ENCODE data around the gene PXMP2.

The PXMP2 gene

DNA sequence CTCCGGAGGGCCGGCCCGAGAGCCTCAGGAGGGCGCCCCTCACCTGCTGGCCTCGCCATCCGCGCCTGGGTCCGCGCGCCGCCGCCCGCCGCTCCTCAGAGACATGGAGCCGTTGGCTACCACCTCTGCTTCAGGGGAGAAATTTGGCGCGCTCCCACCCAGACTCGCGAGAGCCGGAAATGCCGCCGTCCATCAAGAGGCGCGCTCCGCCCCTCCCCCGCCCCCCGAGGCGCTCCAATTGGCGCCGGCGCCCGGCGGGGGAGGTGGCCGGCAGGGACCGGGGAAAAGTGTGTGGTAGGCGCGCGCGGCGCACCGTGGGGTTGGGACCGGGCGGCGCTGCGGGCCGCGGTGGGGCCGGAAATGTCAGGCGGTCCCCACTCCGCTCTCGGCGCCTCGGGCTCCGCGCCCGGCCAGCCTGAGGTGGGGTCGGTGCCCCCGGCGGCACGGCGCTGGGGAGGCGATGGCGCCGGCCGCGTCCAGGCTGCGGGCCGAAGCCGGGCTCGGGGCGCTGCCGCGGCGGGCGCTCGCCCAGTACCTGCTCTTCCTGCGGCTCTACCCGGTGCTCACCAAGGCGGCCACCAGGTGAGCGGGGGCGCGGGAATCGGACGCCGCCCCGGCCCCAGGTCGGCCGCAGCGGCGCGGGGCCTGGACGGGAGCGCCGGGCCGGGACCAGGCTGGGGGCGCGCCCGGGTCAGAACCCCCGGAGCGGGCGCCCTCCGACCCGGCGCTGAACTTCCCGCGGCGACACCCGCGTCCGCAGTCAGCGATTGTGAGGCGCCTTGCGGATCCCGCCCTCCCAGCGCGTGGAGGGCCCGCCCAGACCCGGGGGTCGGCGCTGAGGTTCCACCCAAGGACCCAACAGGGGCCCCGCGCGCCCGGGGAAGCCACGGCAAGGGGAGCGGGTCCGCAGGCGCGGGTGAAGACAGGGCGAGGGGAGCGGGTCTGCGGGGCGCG is at the start of gene PXMP2, which contains the start of gene POLE:
Gene PXMP2, plus strand, starts transcription at position 377 of the 954 bp plus-strand sequence. Its CDS starts 84 bp downstream, at position 461.
Gene POLE, minus strand, starts transcription at position 132 of the 954 bp plus-strand sequence. Its CDS starts 27 bp downstream, at position 105.
- peak; percentile 88 to 94 (median 89) for DNase-seq (ENCODE audit: low read depth in 2 of 3, low spot score in 1 of 3)

DNA sequence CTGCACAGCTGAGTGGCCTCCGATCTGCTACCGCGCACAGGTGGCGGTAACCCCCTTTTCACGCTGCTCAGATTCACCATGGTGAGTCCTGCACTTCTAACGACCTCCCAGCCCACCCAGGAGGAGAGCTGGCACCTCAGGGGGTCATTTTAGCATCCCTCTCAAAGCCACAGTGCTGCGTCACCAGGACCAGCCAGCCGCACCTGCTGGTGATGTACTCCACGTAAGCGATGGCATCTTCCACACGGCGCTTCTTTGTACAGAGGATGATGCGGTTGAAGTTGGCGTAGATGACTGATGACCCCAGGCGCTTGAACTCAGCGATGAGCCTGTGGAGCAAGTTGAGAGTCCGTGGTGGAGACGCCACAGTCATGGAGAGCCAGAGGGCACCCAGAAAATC is 49.6 kb upstream of the PXMP2 start:
- no peak for DNase-seq (ENCODE audit: low read depth in 2 of 3, low spot score in 1 of 3)

DNA sequence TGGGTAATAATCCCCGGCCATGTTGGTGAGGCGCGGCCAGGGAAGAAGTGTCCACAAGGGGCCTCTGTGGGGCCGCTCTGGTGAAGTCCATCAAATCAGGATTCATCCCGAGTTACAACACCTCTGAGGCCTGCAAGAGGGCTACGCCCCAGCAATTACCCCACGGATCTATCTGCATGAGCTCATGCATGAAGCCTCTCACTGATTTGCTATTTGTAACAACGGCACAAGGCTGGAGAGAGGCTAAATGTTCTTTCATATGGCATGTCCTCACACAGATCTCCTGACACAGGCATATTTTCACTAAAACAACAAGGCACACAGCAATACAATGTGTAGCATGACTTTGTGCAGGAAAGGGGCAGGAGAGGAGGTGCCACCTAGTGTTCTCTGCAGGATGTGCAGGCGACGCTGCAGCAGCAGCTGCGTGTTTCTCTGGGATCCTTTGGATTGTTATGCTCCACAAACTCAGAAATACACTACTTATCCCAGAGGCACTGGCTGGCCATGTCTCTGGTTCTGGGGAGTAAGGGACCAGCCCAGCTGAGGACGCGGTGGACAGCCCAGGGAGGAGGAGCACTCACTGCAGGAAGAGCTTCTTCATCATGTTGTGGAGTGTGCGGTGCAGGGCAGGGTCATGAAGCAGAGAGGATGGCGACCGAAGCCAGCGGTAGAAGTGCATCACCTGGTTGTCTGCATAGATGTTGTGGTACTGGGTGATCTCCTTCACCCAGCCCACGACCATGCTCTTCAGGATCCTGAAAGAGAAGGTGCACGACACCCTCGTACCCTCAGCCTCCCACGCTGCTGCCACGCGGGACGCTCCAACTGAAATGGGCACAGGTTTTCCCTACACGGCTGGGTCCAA is 48.6 kb upstream of the PXMP2 start:
- no peak for DNase-seq (ENCODE audit: low read depth in 2 of 3, low spot score in 1 of 3)

DNA sequence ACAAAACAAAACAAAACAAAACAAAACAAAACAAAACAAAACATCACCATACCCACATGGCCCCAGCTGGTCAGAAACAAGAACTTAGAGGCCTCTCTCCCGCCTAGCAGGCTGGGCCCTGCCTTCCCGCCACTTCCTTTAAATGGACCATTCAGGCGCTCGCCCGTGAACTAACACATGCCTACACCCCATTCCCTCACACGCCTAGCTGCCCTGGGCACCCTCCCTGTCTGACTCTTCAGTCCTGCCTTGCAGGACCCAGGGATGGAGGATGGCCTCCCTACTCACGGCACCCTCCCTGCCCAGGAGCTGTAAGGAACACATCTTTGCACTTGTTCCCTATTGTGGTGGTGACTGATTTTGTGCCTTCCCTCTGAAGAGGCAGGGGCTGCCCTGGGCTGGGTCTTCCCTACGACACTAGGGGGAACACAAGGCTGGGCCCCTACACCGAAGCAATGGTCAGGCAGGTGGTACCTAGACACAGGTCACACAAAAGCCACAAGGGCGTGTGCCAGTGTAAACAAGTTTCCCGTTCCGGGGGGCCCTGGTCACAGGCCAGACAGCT is 47.3 kb upstream of the PXMP2 start:
- DNase-seq (ENCODE audit: low read depth in 2 of 3, low spot score in 1 of 3): no peak

DNA sequence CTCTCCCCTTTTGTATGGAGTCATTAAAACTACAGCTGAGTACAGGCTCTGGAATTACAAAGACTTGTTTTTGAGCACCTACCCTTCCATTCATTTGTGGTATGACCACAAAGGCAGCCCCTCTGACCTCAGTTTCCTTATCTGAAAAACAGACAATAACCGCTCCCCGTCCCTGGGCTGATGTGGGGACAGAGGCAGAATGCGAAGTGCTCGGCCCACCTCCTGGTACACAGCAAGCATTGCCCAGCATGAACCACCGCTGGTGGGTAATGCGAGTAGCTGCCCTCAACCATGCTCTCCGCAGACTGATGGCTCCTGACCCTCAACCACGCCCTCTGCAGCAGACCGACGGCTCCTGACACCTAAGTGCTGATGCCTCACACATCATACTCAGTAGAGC is 46.5 kb upstream of the PXMP2 start:
- DNase-seq (ENCODE audit: low read depth in 2 of 3, low spot score in 1 of 3): no peak

DNA sequence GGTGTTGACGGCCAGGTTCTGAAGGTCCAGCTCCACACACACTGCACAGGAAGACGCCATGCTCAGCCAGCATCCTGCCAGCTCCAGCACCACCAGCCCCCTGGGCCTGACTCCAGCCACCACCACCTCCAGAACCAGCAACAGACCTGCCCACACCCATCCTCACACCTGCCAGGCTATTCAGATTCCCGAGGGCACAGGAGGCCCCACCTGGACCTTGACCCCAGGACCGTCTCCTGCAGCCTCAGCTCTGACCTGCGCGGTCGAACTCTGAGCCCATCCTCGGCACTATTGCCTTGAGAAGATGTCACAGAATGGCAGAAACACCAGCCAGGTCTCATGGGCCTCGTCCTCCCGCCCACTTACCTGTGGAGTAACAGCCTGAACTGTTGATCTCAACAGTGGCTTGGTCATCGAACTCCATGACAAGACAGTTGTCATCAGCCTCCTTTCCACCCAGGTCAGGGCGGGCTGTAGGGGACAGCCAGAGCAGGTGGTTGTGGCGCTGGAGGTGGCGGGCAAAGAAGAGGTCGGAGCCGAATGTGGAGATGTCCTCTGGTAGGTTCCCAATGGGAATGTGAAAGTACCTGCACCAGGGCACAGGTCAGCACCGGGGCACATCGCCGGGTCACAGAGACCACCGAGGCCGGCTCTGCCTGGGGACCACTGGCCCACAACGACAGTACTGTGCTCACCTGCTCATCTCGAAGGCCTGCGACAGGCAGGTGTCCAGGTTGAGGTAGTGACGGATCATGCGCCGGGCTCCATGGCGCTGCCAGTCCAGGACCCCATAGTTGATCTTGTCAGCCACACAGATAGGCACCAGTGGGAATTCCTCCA is 45.4 kb upstream of the PXMP2 start:
- DNase-seq (ENCODE audit: low read depth in 2 of 3, low spot score in 1 of 3): no peak

DNA sequence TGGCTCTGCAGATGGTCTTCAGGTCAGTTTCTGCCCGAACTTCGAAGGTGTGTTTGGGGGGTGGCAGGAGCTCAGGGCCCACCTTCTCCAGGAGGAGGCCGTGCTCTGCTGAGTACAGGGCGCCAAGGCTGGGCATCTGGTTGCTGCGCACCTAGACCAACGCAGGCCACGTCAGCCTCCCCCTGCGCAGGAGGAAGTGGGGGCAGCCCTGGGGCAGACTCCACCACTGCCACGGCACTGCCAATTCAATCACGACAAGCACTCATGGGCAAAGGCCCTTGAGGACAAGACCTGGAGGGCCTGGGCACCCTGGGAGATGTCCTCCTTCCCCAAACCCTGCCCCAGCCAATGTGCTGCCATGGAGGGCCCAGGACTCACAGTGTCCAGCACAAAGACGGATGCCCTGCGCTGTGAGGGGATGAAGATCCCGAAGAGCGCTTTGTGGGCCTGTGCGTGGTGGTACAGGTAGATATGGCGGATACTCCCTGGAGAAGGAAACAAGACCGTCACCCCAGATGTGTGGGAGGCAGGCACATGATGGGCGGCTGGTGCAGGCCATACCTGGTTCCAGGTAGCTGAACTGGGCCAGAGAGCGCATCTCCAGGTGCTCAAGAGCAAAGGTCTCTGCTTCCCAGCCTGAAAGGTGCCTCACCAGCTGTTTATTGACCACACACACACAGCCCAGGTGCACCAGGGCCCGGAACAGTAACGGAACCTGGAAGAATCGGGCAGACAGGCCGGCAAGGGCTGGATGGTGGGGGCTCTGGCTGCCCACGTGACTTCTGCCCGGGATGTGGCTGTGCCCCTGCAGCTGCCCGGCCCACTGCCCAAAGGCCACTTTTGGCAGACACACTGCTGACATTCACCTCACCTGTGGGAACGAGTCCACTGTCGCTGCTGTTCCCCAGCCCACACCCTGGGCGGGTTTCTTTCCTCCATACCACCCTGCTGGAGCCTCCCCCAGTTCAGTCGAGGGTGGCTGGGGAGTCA is 44.2 kb upstream of the PXMP2 start:
- DNase-seq (ENCODE audit: low read depth in 2 of 3, low spot score in 1 of 3): no peak

DNA sequence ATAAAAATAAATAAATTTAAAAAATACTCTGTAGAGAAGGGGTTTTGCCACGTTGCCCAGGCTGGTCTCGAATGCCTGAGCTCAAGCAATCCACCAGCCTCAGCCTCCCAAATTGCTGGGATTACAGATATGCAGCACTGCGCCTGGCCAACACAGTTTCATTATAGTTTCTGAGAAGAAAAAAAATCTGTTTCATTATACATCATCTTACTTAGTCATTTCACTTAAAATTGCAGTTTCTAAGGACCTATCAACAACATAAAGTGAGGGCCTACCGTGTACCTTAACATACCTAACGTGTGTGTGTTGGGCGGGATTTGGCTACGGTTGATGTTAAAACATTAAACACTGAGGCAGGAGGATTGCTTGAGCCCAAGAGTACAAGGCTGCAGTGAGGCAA is 40.5 kb upstream of the PXMP2 start:
- no peak for DNase-seq (ENCODE audit: low read depth in 2 of 3, low spot score in 1 of 3)

DNA sequence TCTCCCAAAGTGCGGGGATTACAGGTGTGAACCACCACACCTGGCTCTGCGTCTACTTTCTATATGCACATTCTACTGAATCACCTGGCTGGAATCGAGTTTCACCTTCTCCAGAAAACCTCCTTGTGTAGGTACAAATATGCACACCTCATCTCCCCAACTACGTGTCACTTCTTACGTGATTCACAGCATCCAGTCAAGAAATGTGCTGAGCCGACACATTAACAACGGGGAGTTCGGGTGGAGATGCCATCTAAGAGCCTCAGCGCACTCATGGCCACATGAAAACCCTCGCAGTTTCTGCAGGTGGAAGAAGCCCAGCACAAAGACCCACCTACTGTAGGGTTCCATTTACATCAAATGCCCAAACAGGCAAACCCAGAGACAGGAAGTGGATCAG is 39.5 kb upstream of the PXMP2 start:
- no peak for DNase-seq (ENCODE audit: low read depth in 2 of 3, low spot score in 1 of 3)

DNA sequence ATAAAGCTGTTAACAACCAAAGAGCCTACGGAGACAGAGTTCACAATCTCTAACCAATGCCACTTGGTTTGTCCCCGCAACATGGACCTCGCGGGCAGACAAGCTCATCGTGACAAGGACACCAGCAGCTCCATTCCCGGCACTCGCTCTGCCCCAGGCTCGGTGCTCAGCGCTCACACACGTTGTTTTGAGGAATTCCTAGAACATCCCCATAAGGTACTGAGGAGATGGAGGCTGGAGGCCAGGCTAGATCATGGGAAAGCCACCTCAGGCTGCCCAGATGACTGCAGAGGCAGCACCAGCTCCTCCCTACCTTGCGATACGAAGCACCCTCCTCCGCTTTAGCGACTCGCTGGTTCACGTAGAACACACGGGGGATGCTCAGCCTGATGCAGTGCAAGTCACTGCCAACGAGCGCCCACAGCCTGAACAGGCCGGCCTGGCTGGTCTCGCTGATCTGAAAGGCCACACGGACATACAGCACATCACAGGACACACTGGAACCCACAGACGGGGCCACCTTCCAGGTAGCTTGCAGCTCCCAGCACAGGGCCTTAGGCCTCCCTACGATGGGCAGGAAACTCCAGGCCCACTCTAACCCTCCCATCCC is 38.7 kb upstream of the PXMP2 start:
- DNase-seq (ENCODE audit: low read depth in 2 of 3, low spot score in 1 of 3): no peak

DNA sequence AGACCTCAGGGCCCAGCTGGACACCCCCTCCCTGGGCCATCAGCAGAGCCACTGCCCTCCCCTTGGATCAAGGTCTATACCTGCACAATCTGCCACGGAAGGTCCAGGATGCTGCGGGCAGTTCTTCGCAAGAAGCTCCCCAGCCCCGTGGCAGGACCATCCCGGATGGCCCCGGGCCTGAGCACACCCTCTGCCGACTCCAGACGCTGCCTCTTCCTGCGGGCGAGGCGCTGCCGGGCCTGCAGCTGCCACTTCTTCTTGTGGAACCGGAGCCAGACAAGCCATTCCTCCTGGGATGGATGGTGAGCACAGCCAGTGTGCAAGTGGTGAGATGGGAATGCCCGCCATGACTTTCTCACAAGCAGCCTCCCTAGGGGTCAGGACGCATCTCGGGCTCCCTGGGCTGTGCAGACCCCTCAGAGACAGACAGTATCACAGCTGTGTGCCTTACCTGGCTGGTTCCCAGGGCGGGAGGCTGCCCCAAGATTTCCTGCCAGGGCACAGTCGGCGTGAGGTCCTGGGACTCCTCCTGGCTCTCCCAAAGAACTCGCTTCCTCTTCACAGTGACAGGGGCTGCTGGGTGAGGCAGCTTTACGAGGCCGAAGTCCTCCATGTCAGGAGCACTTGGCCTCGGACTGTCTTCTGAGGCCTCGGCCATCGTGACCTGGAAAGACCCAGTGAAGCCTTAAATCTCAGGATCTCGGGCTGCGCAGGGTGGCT is 38.0 kb upstream of the PXMP2 start:
- DNase-seq (ENCODE audit: low read depth in 2 of 3, low spot score in 1 of 3): no peak

DNA sequence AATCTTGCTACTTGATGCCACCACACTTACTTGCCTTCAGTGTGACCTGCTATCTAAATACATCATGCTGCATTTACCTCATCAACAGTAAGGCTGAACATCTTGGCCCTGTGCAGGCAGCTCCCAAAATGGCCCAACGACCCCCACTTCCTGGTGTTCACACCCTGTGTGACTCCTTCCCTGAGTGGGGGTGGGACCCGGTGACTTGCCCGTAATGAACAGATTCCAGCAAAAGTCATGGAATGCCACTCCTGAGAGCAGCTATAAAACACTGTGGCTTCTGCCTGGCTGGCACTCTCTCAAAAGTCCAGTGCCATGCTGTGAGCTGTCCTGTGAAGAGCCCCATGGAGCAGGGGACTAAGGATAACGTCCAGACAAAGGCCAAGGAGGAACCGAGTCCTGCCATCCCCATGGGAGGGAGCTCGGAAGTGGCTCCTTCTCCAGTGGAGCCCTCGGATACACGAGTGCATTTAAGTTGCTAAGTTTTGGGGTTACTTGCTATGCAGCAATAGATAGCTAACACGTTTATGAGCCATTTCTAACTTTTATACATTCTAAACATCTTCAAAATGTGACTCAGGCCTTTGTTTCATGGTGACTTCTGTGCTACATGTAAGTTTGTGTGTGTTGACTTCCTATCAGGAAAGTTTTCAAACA is 35.8 kb upstream of the PXMP2 start:
- DNase-seq (ENCODE audit: low read depth in 2 of 3, low spot score in 1 of 3): no peak

DNA sequence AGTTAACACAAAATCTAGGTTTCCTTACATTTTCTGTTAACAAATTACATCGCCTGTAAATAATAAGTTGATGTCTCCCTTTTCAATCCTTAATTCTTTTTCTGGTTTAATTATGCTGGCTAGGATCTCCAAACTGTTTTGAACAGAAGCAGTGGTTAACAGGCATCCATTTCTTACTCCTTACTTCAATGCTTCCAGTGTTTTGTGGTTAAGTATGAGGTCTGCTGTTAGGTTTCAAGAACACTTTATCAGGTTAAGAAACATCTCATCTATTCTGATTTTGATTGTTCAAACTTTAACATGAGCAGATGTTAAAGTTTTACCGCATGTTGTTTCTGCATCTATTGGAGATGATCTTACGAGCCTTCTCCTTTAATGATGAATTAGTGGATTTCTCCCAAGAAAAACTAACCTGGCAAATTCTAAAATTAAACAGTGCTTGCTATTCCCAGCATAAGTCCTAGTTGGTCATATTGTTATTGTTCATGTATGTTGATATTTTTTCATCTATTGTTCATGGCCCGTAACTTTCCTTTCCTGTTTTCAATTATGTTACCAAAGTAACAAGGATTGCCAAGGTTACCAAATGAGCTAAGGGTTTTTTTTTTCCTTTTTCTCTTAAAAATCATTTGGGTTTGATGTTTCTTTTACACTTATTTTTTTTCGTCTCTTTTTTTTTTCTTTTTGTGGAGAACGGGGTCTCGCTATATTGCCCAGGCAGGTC is 33.7 kb upstream of the PXMP2 start:
- no peak for DNase-seq (ENCODE audit: low read depth in 2 of 3, low spot score in 1 of 3)

DNA sequence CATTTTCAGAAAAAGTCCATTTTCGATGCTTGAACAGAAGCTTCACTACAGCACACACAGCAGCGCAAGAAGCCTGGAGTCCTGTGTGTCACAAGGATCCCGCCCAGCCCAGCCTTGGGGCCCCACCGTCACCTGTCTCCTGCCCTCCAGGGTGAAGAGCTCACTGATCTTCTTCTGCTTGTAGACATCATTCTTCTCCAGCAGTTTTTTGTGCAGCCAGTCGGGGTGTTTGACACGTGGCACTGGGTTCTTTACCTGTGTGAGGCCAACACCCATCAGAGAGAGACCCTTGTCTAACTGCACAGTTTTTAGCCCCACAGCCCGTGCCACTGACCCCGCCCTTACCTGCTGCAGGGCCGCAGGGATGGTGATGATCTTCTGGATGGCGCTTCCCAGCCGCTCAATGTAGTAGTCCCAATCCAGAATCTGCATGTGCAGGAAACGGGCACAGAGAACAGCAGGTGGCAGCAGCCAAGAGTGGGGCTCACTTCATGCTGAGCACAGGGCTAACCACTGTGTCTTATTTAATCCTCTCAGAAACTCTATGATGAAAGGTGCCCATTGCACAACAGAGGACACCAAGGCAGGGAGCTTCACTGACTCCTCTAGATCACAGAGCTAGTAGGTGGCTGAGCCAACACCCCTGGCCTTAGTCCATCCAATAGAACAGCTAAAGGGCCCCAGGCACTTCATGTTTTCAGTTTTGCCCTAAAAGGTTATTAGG is 30.2 kb upstream of the PXMP2 start:
- DNase-seq (ENCODE audit: low read depth in 2 of 3, low spot score in 1 of 3): no peak

DNA sequence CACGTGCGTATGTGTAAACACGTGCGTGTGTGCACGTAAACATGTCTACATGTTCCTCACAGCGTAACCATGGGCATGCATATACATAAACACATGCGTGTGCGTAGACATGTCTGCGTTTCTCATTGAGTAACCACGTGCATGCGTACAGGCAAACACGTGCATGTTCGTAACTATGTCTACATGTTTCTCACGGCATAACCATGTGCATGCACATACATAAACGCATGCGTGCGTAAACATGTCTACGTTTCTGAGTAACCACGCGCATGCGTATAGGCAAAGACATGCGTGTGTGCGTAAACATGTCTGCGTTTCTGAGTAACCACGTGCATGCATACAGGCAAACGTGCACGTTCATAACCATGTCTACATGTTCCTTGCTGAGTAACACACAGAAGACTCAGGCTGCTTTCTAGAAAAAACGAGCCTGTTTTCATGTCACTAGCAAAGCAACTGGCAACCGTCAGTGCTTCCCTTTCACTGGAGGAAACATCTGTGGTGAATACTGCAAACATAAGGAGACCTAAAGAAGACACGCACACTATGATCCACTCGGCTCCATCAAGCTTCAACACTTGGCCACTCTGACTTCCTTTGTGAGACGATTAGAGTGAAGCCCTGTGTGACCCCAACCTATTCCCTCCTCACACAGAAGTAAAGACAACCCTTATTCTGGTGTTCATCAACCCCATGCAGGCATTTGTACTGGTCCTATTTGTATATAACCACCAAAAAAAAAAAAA is 29.1 kb upstream of the PXMP2 start:
- no peak for DNase-seq (ENCODE audit: low read depth in 2 of 3, low spot score in 1 of 3)

DNA sequence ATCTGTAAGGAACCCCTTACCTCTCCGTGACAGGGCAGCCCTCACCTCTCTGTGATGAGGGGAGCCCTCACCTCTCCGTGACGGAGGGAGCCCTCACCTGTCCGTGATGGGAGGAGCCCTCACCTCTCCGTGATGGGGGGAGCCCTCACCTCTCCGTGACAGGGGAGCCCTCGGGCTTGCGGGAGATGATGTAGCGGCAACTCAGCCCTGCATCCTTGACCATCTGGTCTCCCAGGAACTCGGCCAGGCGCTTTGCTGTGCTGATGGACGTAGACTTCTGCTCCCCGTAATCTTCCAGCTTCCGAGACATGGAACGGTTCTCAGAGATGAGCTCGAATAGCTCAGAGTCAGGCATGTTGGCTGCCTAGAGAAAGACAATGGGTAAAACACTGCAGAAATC is 28.2 kb upstream of the PXMP2 start:
- no peak for DNase-seq (ENCODE audit: low read depth in 2 of 3, low spot score in 1 of 3)

All from stimulated activated CD4-positive, alpha-beta T cell treated with anti-CD3 and anti-CD28 coated beads, Interleukin-12 subunit alpha, Interleukin-12 subunit beta, amount 100 ng/mL, for 48 hours (primary cell).